ENCODE results near the gene NDUFV1.
"Not testable (repeated sequence)": the region's sequence is repeated elsewhere in the genome, so short reads cannot be mapped to it uniquely, and the experiment has no call there.

NDUFV1 gene

GRCh38 chr11:67606492-67607295, at the start of gene NDUFV1:
Gene NDUFV1, plus strand, starts transcription at chr11:67606936. Its CDS starts 69 bp downstream, at chr11:67607005.
- DNase-seq: peak; percentile 93

- no peak for DNase-seq
Observed at GRCh38 chr11:67558084-67558772, 48.5 kb upstream of the NDUFV1 start.

- no peak for DNase-seq
Observed at GRCh38 chr11:67561971-67562619, 44.6 kb upstream of the NDUFV1 start.

- no peak for DNase-seq
Observed at GRCh38 chr11:67562963-67563704, 43.6 kb upstream of the NDUFV1 start.

- not testable (repeated sequence) for DNase-seq
Observed at GRCh38 chr11:67563705-67564114, 43.0 kb upstream of the NDUFV1 start.

- DNase-seq: no peak
Observed at GRCh38 chr11:67564230-67564629, 42.5 kb upstream of the NDUFV1 start.

- no peak for DNase-seq
Observed at GRCh38 chr11:67571443-67571842, 35.3 kb upstream of the NDUFV1 start.

- no peak for DNase-seq
Observed at GRCh38 chr11:67572305-67572704, 34.4 kb upstream of the NDUFV1 start.

GRCh38 chr11:67572747-67573419, 33.9 kb upstream of the NDUFV1 start:
- DNase-seq: peak; percentile 8

- no peak for DNase-seq
Observed at GRCh38 chr11:67574938-67575337, 31.8 kb upstream of the NDUFV1 start.

- DNase-seq: no peak
Observed at GRCh38 chr11:67576735-67577475, 29.8 kb upstream of the NDUFV1 start.

- no peak for DNase-seq
Observed at GRCh38 chr11:67577951-67578350, 28.8 kb upstream of the NDUFV1 start.

GRCh38 chr11:67581469-67581868, 25.3 kb upstream of the NDUFV1 start:
- DNase-seq: peak; percentile 61

GRCh38 chr11:67582011-67582410, 24.7 kb upstream of the NDUFV1 start:
- DNase-seq: peak; percentile 44

GRCh38 chr11:67583247-67584204, 23.2 kb upstream of the NDUFV1 start, which contains the start of gene GSTP1:
Gene GSTP1, plus strand, starts transcription at chr11:67583812. Its CDS starts 32 bp downstream, at chr11:67583844.
- peak; percentile 83 for DNase-seq

- peak; percentile 46 for DNase-seq
Observed at GRCh38 chr11:67584205-67584880, 22.4 kb upstream of the NDUFV1 start.

GRCh38 chr11:67584881-67585873, 21.6 kb upstream of the NDUFV1 start:
- no peak for DNase-seq

- no peak for DNase-seq
Observed at GRCh38 chr11:67585911-67586310, 20.8 kb upstream of the NDUFV1 start.

All from DMS79 treated with DMSO at 0.1 percent for 48 hours (cell line).